A549 (cell line): ENCODE results near the gene EGFLAM. TPM values are rescaled to one million over a fixed set of nuclear protein-coding genes. Genes with fewer than 3 reads are reported as not detected.

Experiments
- ATAC-seq, 2 experiments: fragments of 200-7000 bp in 1 of 2; fragments of >200 bp in 1 of 2; cut with Nextera tagmentation in 1 of 2; cut with Tn5 transposase in 1 of 2; 3 replicates each; pipeline versions ENCODE4 v1.8.0 to v1.9.1; 2018 to 2020; ENCODE audit warnings: mild to moderate bottlenecking in 1 of 2, moderate library complexity in 1 of 2
- CTCF ChIA-PET: fragments of 300-600 bp; sonication (Branson Sonifier 250); formaldehyde crosslinking; extraction: SDS; loops from one replicate; lab custom pipeline; 2021; ENCODE audit warnings: antibody characterized with exemption, inconsistent platforms; lab: Yijun Ruan, JAX
- POLR2A ChIA-PET: fragments of 350-600 bp; formaldehyde crosslinking; extraction: SDS; loops from one replicate; lab custom pipeline; 2021; ENCODE audit warnings: antibody characterized with exemption, inconsistent platforms; lab: Yijun Ruan, JAX
- DNase-seq, 2 experiments: peaks; one replicate each; pipeline versions ENCODE4 v3.0.0 to v3.0.0-alpha.2; 2011 to 2016; ENCODE audit warnings: low read depth in 1 of 2, low spot score in 1 of 2
- FAIRE-seq: peaks from 2 replicates; lab custom pipeline; 2011; peaks lifted over from hg19 to GRCh38; lab: Jason Lieb, UNC
- H3K27ac ChIP-seq, 2 experiments: fragments of >200 bp; sonication (Bioruptor Twin); formaldehyde crosslinking; 3 replicates each; pipeline ENCODE4 v1.5.1; 2016 to 2017
- H3K4me1 ChIP-seq: fragments of >200 bp; sonication (Bioruptor Twin); formaldehyde crosslinking; 3 replicates; pipeline ENCODE4 v1.6.1; 2016
- H3K4me2 ChIP-seq: fragments of >200 bp; sonication (Bioruptor Twin); formaldehyde crosslinking; 3 replicates; pipeline ENCODE4 v1.6.1; 2016
- H3K4me3 ChIP-seq: fragments of >200 bp; sonication (Bioruptor Twin); formaldehyde crosslinking; 3 replicates; pipeline ENCODE4 v1.5.1; 2016
- H3K9me3 ChIP-seq: fragments of >200 bp; sonication (Bioruptor Twin); formaldehyde crosslinking; 3 replicates; pipeline ENCODE4 v1.6.1; 2016
- CBX8 ChIP-seq: fragments of 200-600 bp; sonication (generic); IDR thresholded peaks from 2 replicates; pipeline ENCODE4 v1.6.1; 2016
- CEBPB ChIP-seq, 2 experiments: fragments of >200 bp in 1 of 2; sonication (Bioruptor Twin) in 1 of 2; formaldehyde crosslinking in 1 of 2; IDR thresholded peaks; 2 replicates each; pipeline ENCODE4 v1.6.1; 2012 to 2016
- CHD2 ChIP-seq: fragments of 150-350 bp; IDR thresholded peaks from 2 replicates; pipeline ENCODE4 v1.6.1; 2014; ENCODE audit warnings: low read length; ENCODE audit not compliant: partially characterized antibody
- CTCF ChIP-seq: fragments of >200 bp; sonication (Bioruptor Twin); formaldehyde crosslinking; IDR thresholded peaks from 3 replicates; pipeline ENCODE4 v1.5.1; 2016
- EHF ChIP-seq: fragments of 250-450 bp; sonication (Bioruptor Pico); IDR thresholded peaks from 2 replicates; pipeline ENCODE4 v1.5.0; 2020; ENCODE audit warnings: mild to moderate bottlenecking
- EHMT2 ChIP-seq: fragments of 200-600 bp; sonication (generic); IDR thresholded peaks from 2 replicates; pipeline ENCODE4 v1.6.1; 2016; ENCODE audit warnings: antibody characterized with exemption, low read depth, mild to moderate bottlenecking, moderate library complexity
- EP300 ChIP-seq, 2 experiments: fragments of >200 bp; sonication (Bioruptor Twin); formaldehyde crosslinking; IDR thresholded peaks; 2 replicates in 1 of 2; 3 replicates in 1 of 2; pipeline ENCODE4 v1.6.1; 2016 to 2017
- HOXB13 ChIP-seq: fragments of 250-450 bp; sonication (Bioruptor Pico); IDR thresholded peaks from 2 replicates; pipeline ENCODE4 v1.5.0; 2020; ENCODE audit warnings: low read depth, mild to moderate bottlenecking, moderate library complexity
- HOXB5 ChIP-seq: fragments of 250-450 bp; sonication (Bioruptor Pico); IDR thresholded peaks from 2 replicates; pipeline ENCODE4 v1.5.0; 2020; ENCODE audit warnings: mild to moderate bottlenecking, moderate library complexity
- JUNB ChIP-seq: fragments of >200 bp; sonication (Bioruptor Twin); formaldehyde crosslinking; IDR thresholded peaks from 2 replicates; pipeline ENCODE4 v1.6.1; 2016
- KDM1A ChIP-seq: fragments of 200-600 bp; sonication (generic); IDR thresholded peaks from 2 replicates; pipeline ENCODE4 v1.6.1; 2016; ENCODE audit warnings: low read depth, mild to moderate bottlenecking
- KDM5A ChIP-seq: fragments of 200-600 bp; sonication (generic); IDR thresholded peaks from 2 replicates; pipeline ENCODE4 v1.6.1; 2016; ENCODE audit warnings: antibody characterized with exemption, mild to moderate bottlenecking
- MAZ ChIP-seq: fragments of 150-350 bp; IDR thresholded peaks from 2 replicates; pipeline ENCODE4 v1.6.1; 2014; ENCODE audit warnings: antibody characterized with exemption, low read depth, low read length, borderline replicate concordance
- NFE2L2 ChIP-seq: fragments of 150-350 bp; conservative IDR thresholded peaks from 2 replicates; pipeline ENCODE4 v1.6.1; 2014; ENCODE audit warnings: low read length
- NR3C1 ChIP-seq: fragments of >200 bp; sonication (Bioruptor Twin); formaldehyde crosslinking; IDR thresholded peaks from 3 replicates; pipeline ENCODE4 v1.6.1; 2017
- POLR2AphosphoS2 ChIP-seq: conservative IDR thresholded peaks from 2 replicates; pipeline ENCODE4 v1.6.1; 2012; ENCODE audit warnings: low read length, improper control_type of control experiment, inconsistent platforms
- RARB ChIP-seq: fragments of 250-450 bp; sonication (Bioruptor Pico); IDR thresholded peaks from 2 replicates; pipeline ENCODE4 v1.8.0; 2021; ENCODE audit warnings: mild to moderate bottlenecking, moderate library complexity
- RCOR1 ChIP-seq: fragments of 150-350 bp; IDR thresholded peaks from 2 replicates; pipeline ENCODE4 v1.6.1; 2014; ENCODE audit warnings: antibody characterized with exemption, low read length, low read depth
- REST ChIP-seq: fragments of 200-600 bp; sonication (generic); IDR thresholded peaks from 2 replicates; pipeline ENCODE4 v1.6.1; 2016; ENCODE audit warnings: antibody characterized with exemption, mild to moderate bottlenecking, moderate library complexity
- RFX5 ChIP-seq: fragments of 450-650 bp; IDR thresholded peaks from 2 replicates; pipeline ENCODE4 v1.7.1; 2014; ENCODE audit warnings: antibody characterized with exemption, mild to moderate bottlenecking, moderate library complexity
- SREBF2 ChIP-seq: fragments of 450-650 bp; IDR thresholded peaks from 2 replicates; pipeline ENCODE4 v1.6.1; 2014; ENCODE audit warnings: mild to moderate bottlenecking, moderate library complexity
- TFCP2L1 ChIP-seq: fragments of 250-450 bp; sonication (Bioruptor Pico); IDR thresholded peaks from 2 replicates; pipeline ENCODE4 v1.5.0; 2021; ENCODE audit warnings: mild to moderate bottlenecking
- ZNF302 ChIP-seq: fragments of 250-450 bp; sonication (Bioruptor Pico); IDR thresholded peaks from 2 replicates; pipeline ENCODE4 v1.9.0; 2021; ENCODE audit warnings: inconsistent platforms, mild to moderate bottlenecking, moderate library complexity
- ZSCAN20 ChIP-seq: fragments of 250-450 bp; sonication (Bioruptor Pico); IDR thresholded peaks from 2 replicates; pipeline ENCODE4 v1.8.0; 2022; ENCODE audit warnings: mild to moderate bottlenecking, moderate library complexity
- WGBS: methylation state at CpG from one replicate; pipeline ENCODE4 v1.1.6; 2017; ENCODE audit errors: missing lambda C conversion rate; 5-methylcytosine and 5-hydroxymethylcytosine counted together
- polyA plus RNA-seq, 4 experiments: library from polyadenylated mRNA; depleted of rRNA in 3 of 4; stranded (reverse); fragments of >200 nt; fragmentation: RNase III in 1 of 4; extraction: RNeasy Plus Mini Kit Qiagen cat#74134 plus additional on column Dnase treatment in 1 of 4; gene quantifications; 2 replicates in 3 of 4; 3 replicates in 1 of 4; pipeline ENCODE4 v1.2.3, GENCODE V29; 2011 to 2017
- TF ChIP-seq, protein P1 (sequence below): IDR thresholded peaks from 2 replicates; pipeline ENCODE4 v1.6.1; 2012
- TF ChIP-seq, protein P2 (sequence below): fragments of >200 bp; sonication (Bioruptor Twin); formaldehyde crosslinking; IDR thresholded peaks from 3 replicates; pipeline ENCODE4 v1.6.1; 2016

The EGFLAM gene
- polyA plus RNA-seq, 2 of the 4 experiments (the other 2 are of a cell fraction) = 0.13 TPM; not detected in 1

DNA sequence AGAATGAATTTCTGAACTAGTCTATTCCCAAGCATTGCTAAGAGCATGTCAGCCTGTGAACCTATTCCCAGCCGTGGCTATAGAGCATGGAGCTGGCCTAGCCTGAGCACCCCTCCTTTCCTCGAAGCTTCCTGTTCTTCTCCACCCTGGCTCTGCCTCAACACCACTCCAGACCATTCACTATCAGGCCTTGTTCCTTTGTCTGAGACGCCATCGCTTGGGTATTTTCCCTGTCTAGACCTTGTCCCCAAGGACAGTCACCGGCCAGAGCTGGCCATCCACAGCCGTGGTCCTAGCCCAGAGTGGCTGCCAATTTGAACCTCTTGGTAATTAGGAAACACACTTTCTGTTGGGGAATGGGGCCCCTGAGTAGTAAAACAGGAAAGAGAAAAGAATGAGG, 192.3 kb downstream of the EGFLAM start:
- TF ChIP-seq RCOR1 (no peak), NFE2L2 (no peak), REST (no peak), CTCF (no peak), KDM5A (no peak), HOXB5 (CRISPR knock-in tag) (no peak), POLR2AphosphoS2 (no peak), EP300 (IDR thresholded peaks at IDR 0.05) (no peak), ZNF302 (CRISPR knock-in tag) (no peak), NR3C1 (no peak), TFCP2L1 (no peak)
- POLR2A ChIA-PET = no interaction called here
- DNase-seq (no peak), ATAC-seq (no peak), FAIRE-seq (no peak)
- Histone ChIP-seq H3K4me3 (no peak overlapping the region), H3K4me1 (no peaks in the 10 kb centered on the region), H3K4me2 (no peak overlapping the region), H3K9me3 (no peaks in the 10 kb centered on the region), H3K27ac (no peak overlapping the region)
- CTCF ChIA-PET = interaction anchor here (1.2 to 5.9 kb wide), 5 partner anchors 9 to 359 kb away, joined by 4 to 47 read pairs (median 5); no protein-coding TSS in a partner anchor
- 66% methylated on average over 6 of the region's 6 CpGs for WGBS

GRCh38 chr5:38451074-38451725, 192.8 kb downstream of the EGFLAM start:
- ATAC-seq = no peak
- no peak for FAIRE-seq
- H3K4me1 ChIP-seq = no peaks in the 10 kb centered on the region
- H3K9me3 ChIP-seq = no peaks in the 10 kb centered on the region
- no peak for TF ChIP-seq CHD2
- TF ChIP-seq CEBPB (IDR thresholded peaks at IDR 0.05) = no peak
- no peak for TF ChIP-seq JUNB
- TF ChIP-seq, protein P1, sequence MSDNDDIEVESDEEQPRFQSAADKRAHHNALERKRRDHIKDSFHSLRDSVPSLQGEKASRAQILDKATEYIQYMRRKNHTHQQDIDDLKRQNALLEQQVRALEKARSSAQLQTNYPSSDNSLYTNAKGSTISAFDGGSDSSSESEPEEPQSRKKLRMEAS = no peak
- TF ChIP-seq KDM1A = no peak
- no peak for TF ChIP-seq RFX5
- TF ChIP-seq RARB (CRISPR knock-in tag) = no peak
- no peak for TF ChIP-seq MAZ
- TF ChIP-seq EHMT2 = no peak
- TF ChIP-seq HOXB13 (CRISPR knock-in tag) = no peak
- no peak for TF ChIP-seq EHF
- no peak for TF ChIP-seq ZSCAN20 (CRISPR knock-in tag)
- TF ChIP-seq, protein P2, sequence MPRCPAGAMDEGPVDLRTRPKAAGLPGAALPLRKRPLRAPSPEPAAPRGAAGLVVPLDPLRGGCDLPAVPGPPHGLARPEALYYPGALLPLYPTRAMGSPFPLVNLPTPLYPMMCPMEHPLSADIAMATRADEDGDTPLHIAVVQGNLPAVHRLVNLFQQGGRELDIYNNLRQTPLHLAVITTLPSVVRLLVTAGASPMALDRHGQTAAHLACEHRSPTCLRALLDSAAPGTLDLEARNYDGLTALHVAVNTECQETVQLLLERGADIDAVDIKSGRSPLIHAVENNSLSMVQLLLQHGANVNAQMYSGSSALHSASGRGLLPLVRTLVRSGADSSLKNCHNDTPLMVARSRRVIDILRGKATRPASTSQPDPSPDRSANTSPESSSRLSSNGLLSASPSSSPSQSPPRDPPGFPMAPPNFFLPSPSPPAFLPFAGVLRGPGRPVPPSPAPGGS = no peak
- TF ChIP-seq CBX8 = no peak
- no peak for TF ChIP-seq SREBF2
- H3K27ac ChIP-seq = no peak overlapping the region
- no peak for DNase-seq
- CTCF ChIA-PET = interaction anchor here (1.4 to 5.9 kb wide), 6 partner anchors 9 to 471 kb away, joined by 3 to 47 read pairs (median 6); no protein-coding TSS in a partner anchor
- POLR2A ChIA-PET = no interaction called here
- no peak overlapping the region for H3K4me2 ChIP-seq
- WGBS = 75% methylated on average over 9 of the region's 9 CpGs
- H3K4me3 ChIP-seq = no peak overlapping the region
